ENCODE measurements around the gene TPST2.

DNA sequence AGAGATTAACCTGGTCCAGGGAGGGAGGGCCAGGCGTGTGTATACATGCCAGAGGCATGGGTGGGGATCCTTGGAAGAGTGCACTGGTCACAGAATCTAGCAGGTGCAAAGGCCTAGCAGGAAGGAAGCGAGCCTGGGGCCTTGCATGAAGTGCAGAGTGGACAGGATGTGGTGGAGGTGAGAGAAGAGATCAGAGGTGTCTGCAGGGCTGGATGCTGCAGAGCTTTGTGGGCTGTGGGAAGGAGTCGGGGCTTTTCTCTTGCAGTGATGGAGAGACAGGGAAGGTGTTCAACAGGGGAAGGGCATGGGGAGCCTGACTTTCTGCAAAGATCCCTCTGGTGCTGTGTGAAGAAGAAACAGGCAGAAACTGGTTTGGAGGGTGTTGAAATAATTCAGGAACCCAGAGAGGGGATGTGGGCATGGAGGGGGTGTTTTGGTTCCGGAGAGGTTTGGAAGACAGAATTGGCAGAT is 2.5 kb upstream of the TPST2 start:
- TF ChIP-seq EZH2 (IDR thresholded peaks at IDR 0.05; ENCODE audit: borderline replicate concordance, control insufficient read depth, low read depth, low read length) (no peak), BACH1 (IDR thresholded peaks at IDR 0.05; ENCODE audit: borderline replicate concordance) (no peak), STAT3 (IDR thresholded peaks at IDR 0.05; ENCODE audit: low read depth, low read length) (no peak), POLR2AphosphoS5 (IDR thresholded peaks at IDR 0.05; ENCODE audit: low read length) (no peak), PAX8 (IDR thresholded peaks at IDR 0.05) (no peak)
- TF ChIP-seq, protein P1, sequence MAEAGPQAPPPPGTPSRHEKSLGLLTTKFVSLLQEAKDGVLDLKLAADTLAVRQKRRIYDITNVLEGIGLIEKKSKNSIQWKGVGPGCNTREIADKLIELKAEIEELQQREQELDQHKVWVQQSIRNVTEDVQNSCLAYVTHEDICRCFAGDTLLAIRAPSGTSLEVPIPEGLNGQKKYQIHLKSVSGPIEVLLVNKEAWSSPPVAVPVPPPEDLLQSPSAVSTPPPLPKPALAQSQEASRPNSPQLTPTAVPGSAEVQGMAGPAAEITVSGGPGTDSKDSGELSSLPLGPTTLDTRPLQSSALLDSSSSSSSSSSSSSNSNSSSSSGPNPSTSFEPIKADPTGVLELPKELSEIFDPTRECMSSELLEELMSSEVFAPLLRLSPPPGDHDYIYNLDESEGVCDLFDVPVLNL (IDR thresholded peaks at IDR 0.05; ENCODE audit: low read depth, low read length) = no peak
